Stomach (tissue), 9 donors: ENCODE measurements around the gene FBXO17. TPM values are rescaled to one million over a fixed set of nuclear protein-coding genes. Genes with fewer than 3 reads are reported as not detected.

ENCODE experiments used
- DNase-seq, 2 donors: peaks; one replicate each; pipeline versions ENCODE4 v3.0.0 to v3.0.0-alpha.2; 2013 to 2019
- H3K27ac ChIP-seq, 5 donors: fragments of 200-600 bp in 4 of 5; sonication (generic) in 4 of 5; one replicate each; pipeline ENCODE4 v1.5.1; 2013 to 2019; ENCODE audit warnings: mild to moderate bottlenecking in 1 of 5, moderate library complexity in 1 of 5
- H3K27me3 ChIP-seq, 3 donors: fragments of 200-600 bp; sonication (generic); one replicate each; pipeline ENCODE4 v1.5.1; 2017 to 2019; ENCODE audit warnings: mixed run types in 1 of 3
- H3K36me3 ChIP-seq, 4 donors: fragments of 200-600 bp; sonication (generic); 1 replicate in 3 of 4; 2 replicates in 1 of 4; pipeline ENCODE4 v1.5.1; 2016 to 2019
- H3K4me1 ChIP-seq, 4 donors: fragments of 200-600 bp; sonication (generic); one replicate each; pipeline ENCODE4 v1.5.1; 2016 to 2019
- H3K4me3 ChIP-seq, 4 donors: fragments of 200-600 bp; sonication (generic) in 3 of 4; one replicate each; pipeline ENCODE4 v1.5.1; 2016 to 2019; ENCODE audit warnings: mild to moderate bottlenecking in 1 of 4
- H3K9me3 ChIP-seq, 4 donors: fragments of 200-600 bp; sonication (generic); one replicate each; pipeline ENCODE4 v1.5.1; 2016 to 2019
- CTCF ChIP-seq, 7 experiments: fragments of 450-650 bp in 4 of 7; fragments of 200-600 bp in 3 of 7; sonication (generic) in 3 of 7; IDR thresholded peaks; one replicate each; pipeline ENCODE4 v1.5.1; 2016 to 2019; ENCODE audit warnings: antibody characterized with exemption in 7 of 7, control low read depth in 2 of 7, mild to moderate bottlenecking in 1 of 7
- EP300 ChIP-seq: sonication (generic); formaldehyde crosslinking; IDR thresholded peaks from one replicate; pipeline ENCODE4 v1.6.1; 2017; ENCODE audit warnings: antibody characterized with exemption
- POLR2A ChIP-seq, 4 donors: fragments of 450-650 bp; IDR thresholded peaks; one replicate each; pipeline ENCODE4 v1.6.1; 2016; ENCODE audit warnings: antibody characterized with exemption in 4 of 4, control low read depth in 2 of 4, mild to moderate bottlenecking in 1 of 4, moderate library complexity in 1 of 4
- POLR2AphosphoS5 ChIP-seq, 3 donors: sonication (generic); formaldehyde crosslinking; IDR thresholded peaks; one replicate each; pipeline ENCODE4 v1.6.1; 2016; ENCODE audit warnings: antibody characterized with exemption in 3 of 3
- WGBS, 5 donors: extraction: QIAGEN DNeasy Blood & Tissue Kit in 3 of 5; methylation state at CpG; one replicate each; pipeline versions ENCODE4 v1.1.5 to v1.1.7; 2013 to 2018; 5-methylcytosine and 5-hydroxymethylcytosine counted together
- intact Hi-C: fragments of 100-400 bp; cut with DNase I; formaldehyde crosslinking; loops from one replicate; pipeline ENCODE4 v1.15.1; 2023; ENCODE audit warnings: low total_unique reads
- polyA plus RNA-seq, 3 donors: library from polyadenylated mRNA; stranded (reverse); fragments of 200-250 nt; gene quantifications; one replicate each; pipeline ENCODE4 v1.2.3, GENCODE V29; 2013
- total RNA-seq, 5 donors: library from RNA; depleted of rRNA; stranded (reverse); fragments of >200 nt; gene quantifications; one replicate each; pipeline versions ENCODE4 v1.1.0 to v1.2.3, GENCODE V29; 2014 to 2016
- donor health status: healthy with polysubstance abuse.
- donor health status: Bipolar disorder and iron deficiency.
- donor health status: healthy.

Gene FBXO17
- total and polyA plus RNA-seq, 8 donors: 1.8 to 19.1 (median 6.6) TPM; not detected in 1

- Histone ChIP-seq H3K27me3 (peaks cover 0 to 12% (median 7%) of the 10 kb centered on the region in 3 donors), H3K27ac (no peak overlapping the region), H3K9me3 (no peaks in the 10 kb centered on the region), H3K36me3 (peaks cover 0 to 14% (median 5%) of the 10 kb centered on the region in 4 donors), H3K4me1 (peaks cover 8 to 26% (median 24%) of the 10 kb centered on the region in 4 donors), H3K4me3 (no peak overlapping the region)
- WGBS, 5 donors: 68 to 76% (median 73%) methylated on average over 4 of the region's 4 CpGs
- intact Hi-C loops: no loop called here
- TF ChIP-seq CTCF (IDR thresholded peaks at IDR 0.05): no peak
- no peak for DNase-seq
These were observed 21.9 kb downstream of the FBXO17 start for GRCh38 chr19:38953677-38954076.

GRCh38 chr19:38952395-38953165 is 23.0 kb downstream of the FBXO17 start:
- TF ChIP-seq CTCF (IDR thresholded peaks at IDR 0.05): peak in 4 of 7 experiments; percentile 17 to 69 (median 40)
- no peak for TF ChIP-seq POLR2AphosphoS5 (IDR thresholded peaks at IDR 0.05)
- DNase-seq: peak; percentile 39 to 65
- H3K36me3 ChIP-seq: peaks cover 0 to 18% (median 5%) of the 10 kb centered on the region in 4 donors

GRCh38 chr19:38951187-38951586 is 24.4 kb downstream of the FBXO17 start:
- Histone ChIP-seq H3K4me1 (peaks cover 8 to 26% (median 24%) of the 10 kb centered on the region in 4 donors), H3K27me3 (peaks cover 0 to 12% (median 7%) of the 10 kb centered on the region in 3 donors), H3K36me3 (peaks cover 0 to 25% (median 10%) of the 10 kb centered on the region in 4 donors), H3K27ac (no peak overlapping the region), H3K4me3 (no peak overlapping the region), H3K9me3 (no peaks in the 10 kb centered on the region)
- TF ChIP-seq EP300: no peak
- DNase-seq: no peak
- intact Hi-C loops: no loop called here
- 64 to 93% (median 80%) methylated on average over 3 of the region's 3 CpGs for WGBS, 5 donors

More at GRCh38 chr19:38952395-38953165, 23.0 kb downstream of the FBXO17 start:
- Histone ChIP-seq H3K27me3 (peaks cover 0 to 12% (median 7%) of the 10 kb centered on the region in 3 donors), H3K9me3 (no peaks in the 10 kb centered on the region), H3K27ac (no peak overlapping the region), H3K4me1 (peaks cover 8 to 26% (median 24%) of the 10 kb centered on the region in 4 donors), H3K4me3 (no peak overlapping the region)
- WGBS, 5 donors: 46 to 62% (median 56%) methylated on average over 13 of the region's 13 CpGs
- intact Hi-C loops: no loop called here

- peak; percentile 90 to 95 for DNase-seq
- Histone ChIP-seq H3K27ac (peak overlapping the region in 1 of 5 donors; percentile 37), H3K27me3 (peaks cover 0 to 12% (median 7%) of the 10 kb centered on the region in 3 donors), H3K9me3 (no peaks in the 10 kb centered on the region), H3K4me1 (peaks cover 8 to 26% (median 24%) of the 10 kb centered on the region in 4 donors), H3K4me3 (peak overlapping the region; percentile 40 to 47 (median 45)), H3K36me3 (peaks cover 0 to 28% (median 16%) of the 10 kb centered on the region in 4 donors)
- 7 to 13% (median 8%) methylated on average over 35 to 72 of the region's 72 CpGs for WGBS, 5 donors
- no peak for TF ChIP-seq POLR2A (IDR thresholded peaks at IDR 0.05)
- peak in 1 of 3 donors; percentile 6 for TF ChIP-seq POLR2AphosphoS5 (IDR thresholded peaks at IDR 0.05)
- intact Hi-C loops: no loop called here
These were observed 25.8 kb downstream of the FBXO17 start for GRCh38 chr19:38949580-38950367.

DNA sequence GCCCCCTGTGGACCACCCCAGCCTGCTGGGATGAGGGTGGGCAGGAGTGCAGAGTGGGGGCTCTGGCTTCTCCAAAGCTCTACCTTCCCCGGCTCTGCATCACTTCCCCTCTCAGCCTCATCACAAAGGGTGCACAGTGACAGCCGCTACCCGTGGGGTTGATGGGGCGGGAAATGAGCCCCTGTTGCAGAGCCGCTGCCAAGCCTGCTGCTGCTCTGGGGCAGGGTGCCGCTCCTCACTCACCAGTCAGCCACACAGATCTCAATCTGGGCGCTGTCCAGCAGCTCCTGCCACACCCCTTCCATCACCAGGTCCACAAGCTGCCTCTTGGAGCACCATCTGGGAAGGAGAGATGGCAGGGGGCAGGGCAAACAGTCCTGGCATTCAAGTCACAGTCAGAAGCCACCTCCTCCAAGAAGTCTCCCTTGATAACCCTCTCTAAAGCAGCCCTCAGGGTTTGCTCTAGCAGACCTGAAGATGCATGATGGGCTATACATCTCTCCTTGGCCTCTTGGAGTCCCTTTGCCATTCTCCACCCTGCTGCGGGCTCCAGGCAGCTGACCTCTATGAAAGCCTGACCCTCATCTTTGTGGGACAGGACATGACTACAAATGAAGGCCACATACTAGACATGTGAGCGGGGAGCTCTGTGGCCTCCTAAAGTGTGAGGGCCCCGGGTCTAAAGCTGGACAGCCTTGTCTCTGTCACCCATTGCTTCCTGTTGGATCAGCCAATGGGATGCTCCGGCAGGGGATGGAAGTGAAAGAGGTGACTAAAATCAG is 29.1 kb downstream of the FBXO17 start:
- DNase-seq: no peak
- Histone ChIP-seq H3K27me3 (peaks cover 0 to 12% (median 7%) of the 10 kb centered on the region in 3 donors), H3K36me3 (peaks cover 0 to 39% (median 17%) of the 10 kb centered on the region in 4 donors), H3K4me3 (no peak overlapping the region), H3K9me3 (no peaks in the 10 kb centered on the region), H3K4me1 (peaks cover 8 to 15% (median 15%) of the 10 kb centered on the region in 4 donors), H3K27ac (no peak overlapping the region)
- 75 to 88% (median 87%) methylated on average over 10 to 11 of the region's 11 CpGs for WGBS, 5 donors
- TF ChIP-seq CTCF (IDR thresholded peaks at IDR 0.05): no peak
- TF ChIP-seq POLR2A (IDR thresholded peaks at IDR 0.05): no peak
- TF ChIP-seq POLR2AphosphoS5 (IDR thresholded peaks at IDR 0.05): no peak
- no peak for TF ChIP-seq EP300
- intact Hi-C loops: no loop called here
